GM04503 (cell line): ENCODE data around the gene PNISR.
A peak's percentile ranks its signal among the peaks of the same experiment; 100 is the strongest.
"Not testable (repeated sequence)": the region's sequence is repeated elsewhere in the genome, so short reads cannot be mapped to it uniquely, and the experiment has no call there.

ENCODE experiments used
- DNase-seq: peaks from one replicate; pipeline ENCODE4 v3.0.0-alpha.2; 2012; ENCODE audit warnings: low read depth

Gene PNISR, protein sequence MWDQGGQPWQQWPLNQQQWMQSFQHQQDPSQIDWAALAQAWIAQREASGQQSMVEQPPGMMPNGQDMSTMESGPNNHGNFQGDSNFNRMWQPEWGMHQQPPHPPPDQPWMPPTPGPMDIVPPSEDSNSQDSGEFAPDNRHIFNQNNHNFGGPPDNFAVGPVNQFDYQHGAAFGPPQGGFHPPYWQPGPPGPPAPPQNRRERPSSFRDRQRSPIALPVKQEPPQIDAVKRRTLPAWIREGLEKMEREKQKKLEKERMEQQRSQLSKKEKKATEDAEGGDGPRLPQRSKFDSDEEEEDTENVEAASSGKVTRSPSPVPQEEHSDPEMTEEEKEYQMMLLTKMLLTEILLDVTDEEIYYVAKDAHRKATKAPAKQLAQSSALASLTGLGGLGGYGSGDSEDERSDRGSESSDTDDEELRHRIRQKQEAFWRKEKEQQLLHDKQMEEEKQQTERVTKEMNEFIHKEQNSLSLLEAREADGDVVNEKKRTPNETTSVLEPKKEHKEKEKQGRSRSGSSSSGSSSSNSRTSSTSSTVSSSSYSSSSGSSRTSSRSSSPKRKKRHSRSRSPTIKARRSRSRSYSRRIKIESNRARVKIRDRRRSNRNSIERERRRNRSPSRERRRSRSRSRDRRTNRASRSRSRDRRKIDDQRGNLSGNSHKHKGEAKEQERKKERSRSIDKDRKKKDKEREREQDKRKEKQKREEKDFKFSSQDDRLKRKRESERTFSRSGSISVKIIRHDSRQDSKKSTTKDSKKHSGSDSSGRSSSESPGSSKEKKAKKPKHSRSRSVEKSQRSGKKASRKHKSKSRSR

DNA sequence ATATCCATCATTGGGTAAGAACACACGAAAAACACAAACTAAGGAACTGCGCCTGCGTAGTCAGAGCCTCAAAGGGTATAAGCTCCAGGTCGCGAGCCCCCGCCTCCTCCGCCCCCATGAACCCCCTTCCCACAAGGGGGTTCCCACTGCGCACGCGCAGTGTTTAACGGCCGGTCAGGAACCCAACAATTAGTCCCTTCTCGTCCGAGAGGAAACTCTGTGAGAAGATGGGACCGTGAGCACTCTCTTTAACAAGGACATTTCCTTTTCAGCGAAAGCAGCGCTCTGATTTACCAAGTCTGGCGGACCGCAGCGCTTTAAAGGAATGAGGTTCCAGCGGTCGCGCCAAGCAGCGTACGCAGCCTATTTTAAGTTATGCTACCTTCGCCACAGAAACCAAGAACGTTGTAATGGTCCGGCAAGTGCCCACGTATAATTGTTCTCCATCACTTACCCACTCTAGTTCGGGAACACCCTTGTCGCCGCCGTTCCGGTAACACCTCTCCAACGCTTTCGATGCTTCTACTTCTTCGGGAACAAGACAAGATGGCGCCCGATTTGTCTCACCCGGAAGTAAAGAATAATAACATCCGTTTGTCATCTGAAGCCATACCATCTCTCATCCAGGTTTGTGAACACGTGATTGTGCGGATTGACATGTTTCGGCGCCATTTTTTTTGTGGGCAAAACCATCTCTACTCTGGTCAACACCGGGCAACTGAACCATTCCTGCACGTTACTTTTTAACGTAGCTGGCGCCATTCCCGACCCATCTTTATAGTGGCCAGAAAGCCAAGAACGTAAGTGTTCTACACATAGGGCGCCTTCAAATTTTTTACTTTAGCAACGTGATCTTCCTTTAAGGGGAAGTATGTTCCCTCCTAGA is at the start of gene PNISR:
Gene PNISR, minus strand, starts transcription at position 548 of the 886 bp plus-strand sequence. CDS start 10,649 bp downstream, outside the sequence.
- DNase-seq: peak; percentile 96

DNA sequence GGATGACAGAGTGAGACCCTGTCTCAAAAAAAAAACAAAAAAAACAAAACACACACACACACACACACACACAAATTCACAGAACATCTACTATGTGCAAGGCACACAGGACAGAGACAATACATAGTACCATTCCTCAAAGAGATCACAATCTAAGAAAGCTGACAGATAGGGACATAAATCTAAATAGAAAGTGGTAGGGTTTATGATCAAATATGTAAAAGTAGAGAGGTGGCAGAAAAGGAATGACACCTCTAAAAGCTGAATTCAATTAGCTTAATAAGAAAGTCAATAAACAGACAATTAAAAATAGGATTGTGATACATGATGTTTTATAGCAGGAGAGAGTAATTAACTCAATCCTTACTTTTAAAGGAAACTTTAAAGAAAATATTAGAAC is 48.6 kb upstream of the PNISR start:
- no peak for DNase-seq

DNA sequence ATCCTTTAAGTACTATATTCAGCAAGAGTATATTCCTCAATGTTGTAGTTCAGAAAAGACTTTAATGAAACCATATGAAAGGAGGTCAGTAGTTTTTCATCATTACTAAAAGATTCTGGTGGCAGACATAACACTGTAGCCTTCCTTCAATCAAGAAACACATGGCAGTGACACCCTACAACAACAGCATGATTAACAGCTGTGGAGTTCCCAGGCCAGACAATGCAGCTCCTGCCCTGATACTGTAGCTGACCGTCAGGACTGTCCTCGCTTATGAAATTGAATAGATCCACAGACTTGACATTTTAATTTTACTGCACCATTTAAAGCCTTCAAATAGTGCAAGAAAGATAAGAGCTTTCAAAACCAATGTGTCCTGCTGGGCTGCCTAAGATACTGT is 46.5 kb upstream of the PNISR start:
- DNase-seq: no peak

DNA sequence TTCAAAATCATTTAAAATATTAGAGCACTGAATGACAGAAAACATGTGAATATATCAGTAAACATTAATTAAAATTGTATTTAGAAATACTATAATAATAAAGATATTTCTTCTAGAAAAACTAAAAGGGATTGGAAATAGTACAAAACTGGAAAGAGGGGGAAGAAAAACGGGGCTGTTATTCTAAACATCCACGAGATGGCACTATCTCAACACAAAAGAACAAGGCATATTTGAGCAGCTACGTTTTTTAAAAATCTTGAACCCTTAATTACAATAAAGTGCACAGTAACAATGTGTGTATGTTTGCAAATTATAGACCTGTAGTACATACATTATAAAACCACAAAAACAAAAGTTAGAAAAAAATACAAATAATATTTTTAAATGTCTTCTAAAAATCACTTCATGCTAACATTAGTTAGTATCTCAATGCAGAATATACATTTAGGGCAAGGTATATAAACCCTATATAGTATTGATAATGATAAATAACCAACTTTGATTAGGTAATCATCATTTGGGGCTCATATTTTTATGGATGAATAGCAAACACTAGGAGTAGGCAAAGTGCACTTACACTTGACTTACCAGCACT is 42.5 kb upstream of the PNISR start:
- peak; percentile 3 for DNase-seq

DNA sequence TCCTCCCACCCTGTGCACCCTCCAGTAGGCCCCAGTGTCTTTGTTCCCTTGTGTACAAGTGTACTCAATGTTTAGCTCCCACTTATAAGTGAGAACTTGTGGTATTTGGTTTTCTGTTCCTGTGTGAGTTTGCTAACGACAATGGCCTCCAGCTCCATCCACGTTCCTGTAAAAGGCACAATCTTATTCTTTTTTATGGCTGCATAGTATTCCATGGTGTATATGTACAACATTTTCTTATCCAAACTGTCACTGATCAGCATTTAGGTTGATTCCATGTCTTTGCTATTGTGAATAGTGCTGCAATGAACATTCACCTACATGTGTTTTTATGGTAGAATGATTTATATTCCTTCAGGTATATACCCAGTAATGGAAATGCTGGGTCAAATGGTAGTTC is 34.0 kb upstream of the PNISR start:
- not testable (repeated sequence) for DNase-seq

DNA sequence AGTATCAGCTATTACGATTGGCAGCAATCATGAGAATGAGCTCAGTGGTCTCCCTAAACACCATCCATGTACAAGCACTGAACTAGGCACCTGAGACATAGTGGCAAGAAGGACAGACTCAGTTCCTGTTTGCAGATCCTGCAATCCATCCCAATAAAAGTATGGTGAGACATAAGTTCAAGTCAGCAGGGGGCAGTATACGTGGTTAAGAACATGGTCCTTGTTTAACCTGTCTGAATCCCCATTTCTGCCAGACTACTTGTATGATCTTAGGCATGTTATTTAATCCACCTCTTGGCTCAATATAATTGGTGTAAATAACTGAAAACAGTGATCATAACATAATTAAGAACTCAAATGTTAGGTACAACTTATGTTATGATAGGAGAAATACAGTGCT is 33.2 kb upstream of the PNISR start:
- DNase-seq: no peak

DNA sequence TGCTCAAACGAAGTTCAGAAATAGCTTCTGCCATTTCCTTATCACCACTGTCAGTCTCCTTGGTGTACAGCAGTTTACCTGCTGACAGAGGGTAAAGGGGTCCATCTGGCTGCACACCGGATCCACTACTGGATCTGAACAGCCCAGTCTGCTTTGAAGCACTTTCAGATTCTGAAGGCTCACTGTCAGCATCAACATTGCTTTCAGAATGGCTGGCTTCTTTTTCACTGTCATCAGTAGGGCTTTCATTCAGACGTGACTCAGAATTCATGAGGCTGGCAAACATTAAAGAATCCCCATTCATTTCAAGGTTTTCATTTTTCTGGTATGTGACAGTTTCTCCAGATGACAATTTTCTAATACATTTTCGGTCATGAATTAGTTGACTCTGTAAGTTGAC is 21.0 kb upstream of the PNISR start:
- no peak for DNase-seq

DNA sequence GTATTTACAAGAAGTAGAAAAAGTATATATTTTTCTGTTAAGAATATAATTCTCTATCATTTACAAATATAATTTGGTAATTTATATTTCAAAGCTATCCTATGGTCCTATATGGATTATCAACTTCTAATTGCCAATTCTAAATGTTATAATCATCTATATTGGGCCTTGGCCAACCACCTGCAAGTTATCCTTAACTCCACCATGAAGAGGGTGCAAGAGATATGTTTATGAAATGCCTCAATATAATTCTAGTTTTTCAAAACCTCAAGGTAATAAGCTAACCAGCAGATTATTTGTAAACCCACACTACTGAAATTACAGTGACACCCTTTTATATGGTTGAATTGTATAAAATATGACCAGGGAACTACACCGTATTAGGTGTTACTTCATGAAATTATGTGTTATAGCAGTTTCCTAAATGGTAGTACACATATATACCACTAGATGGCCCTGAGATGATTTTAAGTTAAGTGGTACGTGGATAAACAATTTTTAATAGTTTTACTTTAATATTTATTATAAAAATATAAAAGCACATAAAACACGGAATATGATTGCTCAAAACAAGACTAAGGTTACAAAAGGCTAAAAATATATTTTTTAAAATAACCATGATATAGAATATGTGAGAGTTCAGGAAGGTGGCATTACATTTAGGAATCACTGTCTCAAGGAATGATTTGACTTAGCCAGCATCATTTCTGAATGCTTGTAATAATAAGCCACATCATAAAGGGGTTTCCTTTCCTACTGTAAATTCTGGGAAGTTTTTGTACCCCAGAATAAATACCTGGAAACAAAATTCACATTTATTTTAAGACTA is 9.8 kb upstream of the PNISR start:
- DNase-seq: peak; percentile 5

DNA sequence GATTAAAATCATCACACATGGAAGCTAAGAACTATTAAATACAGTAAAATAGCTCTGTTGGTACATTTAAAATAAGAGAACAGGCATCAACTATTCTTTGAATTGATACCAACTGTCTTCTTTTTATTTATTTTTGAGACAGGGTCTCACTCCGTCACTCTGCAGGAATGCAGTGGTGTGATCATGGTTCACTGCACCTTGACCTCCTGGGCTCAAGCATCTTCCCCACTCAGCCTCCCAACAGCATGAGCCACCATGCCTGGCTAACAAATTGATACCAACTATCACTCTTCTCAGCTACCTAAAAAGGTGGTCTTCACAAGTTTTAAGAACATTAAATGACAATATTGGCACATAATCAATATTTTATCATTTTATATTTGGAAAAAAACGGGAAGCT is 7.8 kb upstream of the PNISR start:
- no peak for DNase-seq

DNA sequence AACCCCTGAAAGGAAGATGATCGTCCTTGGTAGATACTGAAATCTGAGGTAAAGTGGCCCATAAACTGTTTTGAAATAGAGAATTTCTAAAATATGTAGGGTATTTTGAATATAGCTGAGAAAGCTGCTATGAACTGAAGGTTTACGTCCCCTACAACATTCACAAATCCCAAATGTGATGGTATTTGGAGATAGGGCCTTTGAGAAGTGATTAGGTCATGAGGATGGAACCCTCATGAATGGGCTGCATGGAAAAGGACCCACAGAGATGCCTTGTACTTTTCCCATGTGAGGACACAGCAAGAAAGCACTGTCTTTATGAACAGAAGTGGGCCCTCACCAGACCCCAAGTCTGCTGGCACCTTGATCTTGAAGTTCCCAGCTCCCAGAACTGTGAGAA is 6.8 kb upstream of the PNISR start:
- no peak for DNase-seq

DNA sequence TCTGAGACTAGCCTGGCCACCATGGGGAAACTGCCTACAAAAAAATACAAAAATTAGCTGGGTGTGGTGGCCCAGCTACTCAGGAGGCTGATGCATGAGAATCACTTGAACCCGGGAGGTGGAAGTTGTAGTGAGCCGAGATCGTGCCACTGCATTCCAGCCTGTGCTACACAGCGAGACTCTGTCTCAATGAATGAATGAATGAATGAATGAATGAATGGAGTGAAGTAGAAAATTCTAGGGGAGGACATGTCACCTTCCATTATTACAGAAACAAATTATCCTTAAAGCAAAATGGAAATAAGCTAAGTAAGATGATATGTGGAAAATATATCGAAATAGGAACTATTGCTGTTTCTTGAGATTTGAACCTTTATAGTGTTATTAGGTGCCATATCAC is 2.9 kb upstream of the PNISR start:
- DNase-seq: no peak

DNA sequence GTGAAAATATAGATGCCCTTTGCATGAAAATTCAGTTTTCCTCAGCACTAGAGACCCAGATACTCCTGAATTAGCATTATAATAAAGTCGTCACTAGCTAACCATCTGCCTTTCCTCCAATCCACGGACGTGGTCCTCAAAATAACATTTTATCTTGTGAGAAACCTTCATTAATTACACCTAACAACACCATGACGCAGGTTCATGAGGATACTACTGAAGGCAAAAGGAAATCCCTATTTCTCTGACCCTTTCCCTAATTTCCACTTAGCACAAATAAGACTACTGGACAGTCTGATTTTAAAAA is 1.3 kb upstream of the PNISR start:
- DNase-seq: no peak

DNA sequence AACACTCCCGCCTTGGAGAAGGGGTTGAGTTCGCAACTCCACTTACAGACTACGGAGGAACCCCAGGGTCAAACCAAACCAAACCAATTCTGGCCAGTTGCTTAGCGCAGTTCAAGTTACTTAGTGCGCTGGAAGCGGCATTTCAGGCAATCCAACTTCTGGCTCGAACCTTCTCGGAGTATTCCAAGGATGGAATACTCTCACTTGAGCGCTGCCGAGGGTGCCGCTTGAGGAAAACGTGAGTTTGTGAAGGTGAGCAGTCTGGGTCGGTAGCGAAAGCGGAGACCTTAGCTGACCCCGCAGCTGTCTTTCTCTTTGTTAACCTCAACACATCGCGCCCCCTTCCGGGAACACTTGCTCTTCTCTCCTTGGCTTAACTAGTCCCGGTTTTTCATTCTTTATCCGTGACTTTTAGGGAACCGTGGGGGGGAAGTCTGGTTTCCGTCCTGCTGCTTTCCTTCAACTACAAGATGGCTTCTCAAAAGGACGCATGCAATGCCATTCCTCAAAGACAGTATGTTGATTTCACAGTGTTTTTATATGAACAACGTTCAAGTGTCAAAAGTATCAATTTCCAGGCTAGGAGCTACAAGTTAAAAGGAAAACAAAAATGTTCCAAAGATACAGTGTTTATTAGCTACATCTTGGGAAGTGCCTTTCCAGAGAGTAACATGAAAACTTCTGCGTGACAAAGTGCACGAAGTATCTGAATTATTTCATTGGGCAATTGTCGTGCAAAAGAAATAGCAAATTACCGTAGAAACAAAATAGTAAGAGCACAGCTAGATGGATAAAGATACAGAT is 741 bp upstream of the PNISR start:
- peak; percentile 63 for DNase-seq

DNA sequence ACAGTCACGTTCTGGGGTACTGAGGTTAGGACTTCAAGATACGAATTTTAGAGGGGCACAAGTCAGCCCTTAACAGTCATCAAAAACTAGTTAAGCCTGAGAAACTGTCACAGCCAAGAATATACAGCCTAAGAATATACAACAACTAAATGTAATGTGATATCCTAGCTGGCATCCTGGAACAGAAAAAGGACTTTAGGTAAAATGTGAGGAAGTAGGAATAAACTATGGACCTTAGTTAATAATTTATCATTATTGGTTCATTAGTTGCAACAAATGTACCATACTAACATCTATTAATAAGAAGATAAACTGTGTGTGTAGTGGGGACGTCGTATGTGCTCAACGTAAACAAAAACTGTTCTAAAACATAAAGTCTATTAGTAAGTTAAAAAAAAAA is 1.1 kb downstream of the PNISR start:
- DNase-seq: no peak

DNA sequence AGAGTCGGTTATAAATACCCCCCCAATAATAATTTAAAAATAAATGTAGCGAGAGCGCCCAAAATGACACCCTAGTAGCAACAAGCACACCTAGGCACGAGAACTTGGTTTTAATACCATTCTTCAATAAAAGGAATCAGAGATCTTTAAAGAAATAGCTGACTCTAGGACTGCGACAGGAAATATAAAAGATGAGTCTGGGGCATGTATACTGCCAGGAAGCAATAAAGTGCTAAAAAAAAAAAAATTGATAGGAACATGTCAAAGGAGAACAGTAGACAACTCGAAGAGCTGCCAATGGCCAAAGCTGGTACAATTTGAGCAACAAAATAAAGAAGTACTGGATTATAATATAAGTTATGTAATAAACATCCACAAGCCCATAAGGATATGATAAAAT is 2.2 kb downstream of the PNISR start:
- no peak for DNase-seq

DNA sequence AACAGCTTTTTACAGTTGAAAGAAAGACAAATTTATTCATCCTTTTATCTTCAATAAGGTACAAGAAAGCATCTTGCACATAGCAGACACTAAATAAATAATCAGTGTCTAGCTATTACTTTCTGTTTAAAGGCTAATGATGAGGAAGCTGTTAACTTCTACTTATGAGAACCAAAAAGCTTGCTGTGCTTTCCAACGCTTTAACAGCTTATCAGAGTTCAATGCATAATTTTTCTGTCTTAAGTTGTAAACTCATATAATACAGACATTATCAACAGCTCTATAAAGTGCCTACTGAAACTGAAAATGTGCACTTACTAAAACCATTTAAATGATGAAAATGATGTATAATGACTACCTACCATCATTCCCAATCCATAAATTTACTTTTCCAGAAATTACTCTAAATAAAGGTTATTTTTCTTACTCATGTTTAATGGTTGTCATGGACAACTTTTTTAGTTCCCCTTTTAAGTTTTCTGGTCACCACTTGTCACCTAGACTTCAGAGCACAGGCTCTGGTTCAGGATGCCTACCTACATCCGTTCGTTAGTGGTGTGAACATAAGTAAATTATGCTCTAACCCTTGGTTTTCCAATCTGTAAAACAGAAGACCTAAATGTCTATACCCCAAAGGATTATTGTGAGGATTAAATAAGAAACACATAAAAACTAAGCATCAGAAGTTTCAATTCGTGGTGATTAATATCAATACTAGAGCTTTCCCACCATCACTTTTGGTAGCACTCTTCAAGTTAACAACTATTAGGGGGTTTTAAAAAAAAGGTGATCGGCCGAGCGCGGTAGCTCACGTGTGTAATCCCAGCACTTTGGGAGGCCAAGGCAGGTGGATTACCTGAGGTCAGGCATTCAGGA is 8.0 kb downstream of the PNISR start:
- DNase-seq: no peak

DNA sequence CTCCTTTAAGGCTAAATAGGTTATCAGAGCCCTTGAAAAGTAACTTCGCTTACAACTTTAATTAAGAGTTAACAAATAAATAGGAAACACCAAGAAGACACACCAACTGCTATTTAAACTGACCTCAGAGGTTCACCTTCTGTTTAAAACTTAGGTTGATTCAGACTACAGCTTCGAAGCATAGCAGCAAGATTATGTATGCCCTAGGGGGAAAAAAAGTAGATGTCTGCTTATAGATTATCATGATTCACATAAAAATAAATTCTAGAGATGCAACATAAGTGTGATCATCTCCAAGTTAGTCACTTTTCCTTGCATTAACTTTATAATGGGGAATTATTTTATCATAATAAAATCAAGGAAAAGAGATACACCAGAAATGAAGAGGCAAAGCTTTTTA is 8.9 kb downstream of the PNISR start:
- DNase-seq: no peak

DNA sequence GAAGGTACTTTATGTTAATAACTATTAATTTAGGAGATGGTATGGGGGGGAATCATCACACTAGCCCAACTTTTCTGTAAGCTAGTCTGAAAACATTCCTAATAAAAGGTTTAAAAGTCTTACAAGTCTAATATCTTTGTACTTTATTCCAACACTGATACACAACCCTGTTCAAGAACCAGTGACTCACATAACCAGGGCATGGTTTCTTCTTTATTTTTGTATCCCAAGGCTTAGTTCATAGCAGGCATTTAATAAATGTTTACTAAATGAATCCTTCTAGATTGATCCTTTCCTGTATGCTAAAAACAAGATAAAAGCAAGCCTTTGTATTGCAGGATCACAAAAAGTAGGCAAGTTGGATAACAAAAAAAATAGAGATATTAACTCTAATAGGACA is 9.7 kb downstream of the PNISR start:
- no peak for DNase-seq

DNA sequence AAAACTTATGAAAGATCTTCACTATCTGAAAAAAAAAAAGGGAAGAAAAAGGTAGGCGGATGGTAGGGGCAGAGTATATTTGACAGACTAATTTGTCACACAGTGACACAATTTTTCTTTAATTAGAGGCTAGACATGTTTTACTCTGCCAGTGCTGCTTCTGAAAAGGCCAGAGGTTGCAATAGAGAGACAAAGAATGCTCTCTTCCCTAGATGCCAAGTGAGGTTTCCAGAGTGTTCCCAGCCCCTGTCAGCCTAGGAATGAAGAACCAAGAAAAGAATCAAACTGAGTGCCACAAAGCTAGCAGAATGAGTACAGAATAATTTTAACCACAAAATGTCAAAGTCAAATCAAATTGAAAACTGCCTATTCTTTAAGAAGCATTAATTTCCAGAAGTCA is 13.0 kb downstream of the PNISR start:
- no peak for DNase-seq
